CD4-positive, alpha-beta T cell treated with Interleukin-21 for 1 hour (primary cell): ENCODE measurements around the gene U2AF2.

Experiments
- DNase-seq: peaks from one replicate; pipeline ENCODE4 v3.0.0-alpha.2; 2020

The U2AF2 gene

GRCh38 chr19:55720214-55720746 lies 65.4 kb downstream of the U2AF2 start:
- DNase-seq = no peak

DNA sequence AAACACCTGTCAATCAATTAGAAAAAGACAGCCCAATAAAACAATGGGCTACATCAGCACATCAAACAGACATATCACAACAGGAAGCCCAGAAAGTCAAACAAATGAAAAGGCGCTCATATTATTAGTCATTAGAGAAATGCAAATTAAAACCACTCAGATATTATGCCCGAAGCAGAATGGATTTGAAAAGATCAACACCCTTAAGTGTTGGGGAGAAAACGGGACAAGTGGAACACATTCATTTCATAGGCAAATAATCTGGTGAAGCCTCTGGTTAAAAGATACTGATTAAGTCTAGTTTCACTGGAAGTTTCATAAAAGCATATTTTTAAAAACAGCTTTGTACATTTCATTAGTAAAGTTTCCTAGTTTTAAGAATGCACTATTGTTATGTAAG lies 66.0 kb downstream of the U2AF2 start:
- no peak for DNase-seq

DNA sequence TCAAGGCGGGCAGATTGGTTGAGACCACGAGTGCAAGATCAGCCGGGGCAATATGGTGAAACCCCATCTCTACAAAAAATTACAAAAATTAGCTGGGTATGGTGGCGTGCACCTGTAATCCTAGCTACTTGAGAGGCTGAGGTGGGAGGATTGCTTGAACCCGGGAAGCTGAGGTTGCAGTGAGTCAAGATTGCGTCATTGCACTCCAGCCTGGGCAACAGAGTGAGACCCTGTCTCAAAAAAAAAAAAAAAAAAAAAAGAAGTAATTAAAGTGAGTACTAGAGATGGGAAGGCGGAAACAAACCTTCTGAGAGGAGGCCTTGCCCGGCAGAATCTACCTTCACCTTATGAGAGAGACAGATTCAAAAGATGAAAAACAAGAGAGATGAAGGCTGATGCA lies 68.7 kb downstream of the U2AF2 start:
- no peak for DNase-seq
